Left lung (tissue), 10 donors: ENCODE results near the gene PLA2G2F. TPM values are rescaled to one million over a fixed set of nuclear protein-coding genes. Genes with fewer than 3 reads are reported as not detected.

Experiments used
- ATAC-seq: fragments of 200-7000 bp; cut with Tn5 transposase; one replicate; pipeline ENCODE4 v1.9.1; 2020; ENCODE audit warnings: moderate library complexity
- DNase-seq, 4 donors: peaks; one replicate each; pipeline ENCODE4 v3.0.0-alpha.2; 2013 to 2020
- H3K27ac ChIP-seq, 2 donors: fragments of 200-600 bp; sonication (generic) in 1 of 2; one replicate each; pipeline versions ENCODE4 v1.5.0 to v1.8.0; 2020 to 2021
- H3K27me3 ChIP-seq, 2 donors: fragments of 200-600 bp; sonication (generic) in 1 of 2; one replicate each; pipeline versions ENCODE4 v1.5.0 to v1.8.0; 2020 to 2021
- H3K36me3 ChIP-seq, 2 donors: fragments of 200-600 bp; sonication (generic) in 1 of 2; one replicate each; pipeline versions ENCODE4 v1.5.0 to v1.8.0; 2020 to 2021
- H3K4me1 ChIP-seq, 2 donors: fragments of 200-600 bp; one replicate each; pipeline ENCODE4 v1.8.0; 2021
- H3K4me3 ChIP-seq, 2 donors: fragments of 200-600 bp; sonication (generic) in 1 of 2; one replicate each; pipeline versions ENCODE4 v1.5.0 to v1.8.0; 2020 to 2021; ENCODE audit warnings: mild to moderate bottlenecking in 1 of 2
- H3K9me3 ChIP-seq, 2 donors: fragments of 200-600 bp; sonication (generic) in 1 of 2; one replicate each; pipeline versions ENCODE4 v1.5.0 to v1.8.0; 2020 to 2021
- CTCF ChIP-seq, 2 donors: fragments of 200-600 bp; sonication (generic) in 1 of 2; IDR thresholded peaks; one replicate each; pipeline versions ENCODE4 v1.5.0 to v1.8.0; 2021; ENCODE audit warnings: antibody characterized with exemption in 2 of 2
- intact Hi-C, 2 donors: fragments of 100-400 bp; cut with DNase I; formaldehyde crosslinking; loops; one replicate each; pipeline versions ENCODE4 v1.11.2 to v1.14.2; 2022
- polyA plus RNA-seq, 6 donors: library from polyadenylated mRNA; unstranded; fragments of 120-200 nt; gene quantifications; one replicate each; pipeline ENCODE4 v1.2.1, GENCODE V29; 2013; ENCODE audit not compliant: insufficient read length in 6 of 6
- total RNA-seq, 2 donors: library from RNA; stranded (reverse); fragmentation: NEBNext Ultra II Directional; extraction: Animal tissue kit (Norgen Biotek cat#: 25700); gene quantifications; one replicate each; pipeline ENCODE4 v1.2.1, GENCODE V29; 2021
- donor health status: DM: no; HTN: yes; CAD: no.
- donor health status: DM: no; HTN: no; CAD: no.

PLA2G2F gene
- total and polyA plus RNA-seq, 8 donors: not detected

DNA sequence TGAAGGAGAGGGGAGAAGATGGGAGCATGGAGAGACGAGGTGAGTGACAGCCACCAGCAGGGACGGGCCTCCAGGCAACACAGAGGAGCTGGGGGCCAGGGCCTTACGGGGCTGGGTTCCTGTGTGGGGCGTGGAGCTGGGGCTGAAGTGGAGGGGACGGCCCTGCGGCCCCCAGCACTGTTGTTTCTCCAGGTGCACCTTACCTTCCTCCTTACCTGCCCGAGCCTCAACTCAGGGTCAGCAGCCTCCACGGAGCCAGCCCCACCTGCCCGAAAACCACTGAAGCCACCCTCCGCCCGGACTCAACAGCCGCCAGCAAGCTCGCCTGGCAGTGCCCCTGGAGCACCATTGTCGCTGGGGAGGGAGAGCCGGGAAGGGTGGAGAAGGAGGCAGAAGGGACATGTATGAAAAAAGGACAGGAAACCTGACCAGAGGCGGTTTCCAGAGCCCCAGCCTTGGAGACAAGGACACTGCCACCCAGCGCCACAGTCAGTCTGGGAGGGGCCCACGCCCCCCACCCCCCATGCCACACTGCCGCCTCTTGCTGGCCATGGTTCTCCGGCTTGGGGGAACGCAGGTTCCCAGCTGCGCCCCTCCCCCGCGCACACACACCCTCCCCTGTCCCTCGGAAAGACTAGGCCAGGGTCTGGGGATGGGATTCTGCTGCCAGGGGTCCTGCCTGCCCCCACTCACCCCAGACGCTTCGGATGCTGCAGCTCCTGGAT, 10.6 kb downstream of the PLA2G2F start:
- no peaks in the 10 kb centered on the region for H3K36me3 ChIP-seq
- H3K27ac ChIP-seq: no peak overlapping the region
- no peak for ATAC-seq
- no peaks in the 10 kb centered on the region for H3K9me3 ChIP-seq
- DNase-seq: no peak
- H3K4me1 ChIP-seq: peaks cover 11 to 25% of the 10 kb centered on the region in 2 donors
- no peak for TF ChIP-seq CTCF (IDR thresholded peaks at IDR 0.05)
- intact Hi-C loops: loop anchor here in 1 of 2 donors (5.0 kb wide), 1 partner anchor 232 kb away; no protein-coding TSS in a partner anchor
- peaks cover 0 to 7% of the 10 kb centered on the region in 2 donors for H3K27me3 ChIP-seq
- H3K4me3 ChIP-seq: no peak overlapping the region

DNA sequence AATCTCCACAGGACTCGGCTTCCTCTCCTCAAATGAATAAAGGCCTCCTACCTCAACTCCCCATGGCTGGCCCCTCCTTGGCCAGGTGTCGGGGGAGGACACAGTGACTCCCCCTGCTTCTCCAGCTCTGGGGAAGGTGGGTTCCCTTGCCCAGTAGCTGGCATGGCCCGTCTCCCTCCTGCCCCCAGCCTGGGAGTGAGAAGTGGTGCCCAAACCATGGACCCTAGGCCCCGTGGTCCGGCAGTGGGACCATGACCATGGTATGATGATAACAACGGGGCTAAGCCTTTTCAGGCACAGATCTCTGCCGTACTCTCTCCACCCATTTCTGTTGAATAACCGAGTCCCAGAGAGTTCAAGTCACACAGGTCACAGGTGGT, 11.2 kb downstream of the PLA2G2F start:
- Histone ChIP-seq H3K4me1 (peaks cover 11 to 25% of the 10 kb centered on the region in 2 donors), H3K4me3 (no peak overlapping the region), H3K27me3 (peaks cover 0 to 7% of the 10 kb centered on the region in 2 donors), H3K9me3 (no peaks in the 10 kb centered on the region), H3K36me3 (no peaks in the 10 kb centered on the region), H3K27ac (no peak overlapping the region)
- no peak for DNase-seq
- no peak for ATAC-seq
- no peak for TF ChIP-seq CTCF (IDR thresholded peaks at IDR 0.05)
- intact Hi-C loops: loop anchor here in 1 of 2 donors (5.0 kb wide), 1 partner anchor 233 kb away; no protein-coding TSS in a partner anchor

- ATAC-seq (no peak), DNase-seq (no peak)
- Histone ChIP-seq H3K4me1 (peaks cover 11 to 25% of the 10 kb centered on the region in 2 donors), H3K36me3 (no peaks in the 10 kb centered on the region), H3K27ac (no peak overlapping the region), H3K9me3 (no peaks in the 10 kb centered on the region), H3K27me3 (peaks cover 0 to 7% of the 10 kb centered on the region in 2 donors), H3K4me3 (no peak overlapping the region)
- intact Hi-C loops: loop anchor here in 1 of 2 donors (5.0 kb wide), 1 partner anchor 234 kb away; no protein-coding TSS in a partner anchor
- no peak for TF ChIP-seq CTCF (IDR thresholded peaks at IDR 0.05)
These were observed 11.8 kb downstream of the PLA2G2F start for GRCh38 chr1:20150969-20151368.

DNA sequence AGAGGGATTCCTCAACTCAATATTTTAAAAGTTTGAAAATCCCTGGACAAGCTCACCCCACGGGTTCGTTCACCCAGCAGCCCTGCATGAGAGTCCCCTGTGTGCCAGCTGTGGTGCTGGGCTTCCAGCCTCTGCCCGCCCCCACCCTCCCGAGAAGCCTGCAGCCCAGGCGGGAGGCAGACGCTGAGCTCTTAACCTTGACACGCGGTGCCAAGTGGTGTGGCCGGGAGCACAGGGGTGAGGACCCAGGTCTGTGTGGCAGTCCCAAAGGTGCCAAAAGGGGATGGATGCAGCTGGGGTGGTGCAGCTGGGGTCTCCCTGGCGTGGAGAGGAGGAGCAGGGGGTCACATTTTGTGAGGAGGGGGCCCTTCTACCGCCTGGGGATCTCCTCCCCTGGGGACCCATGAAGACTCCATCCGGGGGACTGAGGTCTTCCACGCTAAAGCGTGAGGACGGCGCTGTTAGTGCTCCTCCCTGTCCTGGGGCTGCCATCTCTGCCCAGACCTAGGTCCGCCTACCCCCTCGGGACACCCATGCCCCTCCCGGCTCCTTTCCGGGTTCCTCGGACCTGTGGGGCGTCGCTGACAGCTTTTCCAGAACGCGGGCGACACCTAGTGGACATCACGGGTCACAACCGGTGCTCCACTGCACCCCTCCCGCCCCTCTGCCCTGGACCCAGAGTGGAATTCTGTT, 12.9 kb downstream of the PLA2G2F start:
- no peaks in the 10 kb centered on the region for H3K36me3 ChIP-seq
- intact Hi-C loops: loop anchor here in 1 of 2 donors (5.0 kb wide), 1 partner anchor 235 kb away; no protein-coding TSS in a partner anchor
- H3K4me3 ChIP-seq: peak overlapping the region; percentile 8 to 21
- peak overlapping the region in 1 of 2 donors; percentile 58 for H3K27ac ChIP-seq
- peak; percentile 77 to 91 (median 87) for DNase-seq
- H3K9me3 ChIP-seq: no peaks in the 10 kb centered on the region
- H3K4me1 ChIP-seq: peaks cover 11 to 25% of the 10 kb centered on the region in 2 donors
- TF ChIP-seq CTCF (IDR thresholded peaks at IDR 0.05): peak; percentile 93 to 94
- peaks cover 0 to 7% of the 10 kb centered on the region in 2 donors for H3K27me3 ChIP-seq
- ATAC-seq: peak; percentile 93

DNA sequence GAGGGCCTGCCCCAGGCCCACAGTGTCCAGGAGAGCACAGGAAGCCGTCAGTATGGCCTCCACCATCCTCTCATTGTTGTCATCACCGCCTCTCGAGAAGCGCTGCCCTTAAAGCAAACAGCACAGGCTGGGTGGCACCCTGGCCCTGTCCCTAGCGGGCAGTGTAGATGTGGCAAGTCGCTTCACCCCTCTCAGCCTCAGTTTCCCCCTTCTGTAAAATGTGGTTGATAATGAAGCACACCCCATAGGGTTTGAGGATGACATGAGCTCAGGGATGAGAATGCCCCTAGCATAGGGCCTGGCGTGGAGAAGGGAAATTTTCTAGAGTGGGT, 13.4 kb downstream of the PLA2G2F start:
- Histone ChIP-seq H3K9me3 (peaks cover 0 to 1% of the 10 kb centered on the region in 2 donors), H3K4me1 (peaks cover 11 to 25% of the 10 kb centered on the region in 2 donors), H3K4me3 (no peak overlapping the region), H3K36me3 (no peaks in the 10 kb centered on the region), H3K27me3 (peaks cover 0 to 7% of the 10 kb centered on the region in 2 donors), H3K27ac (peak overlapping the region; percentile 58 to 65)
- intact Hi-C loops: loop anchor here in 1 of 2 donors (5.0 kb wide), 1 partner anchor 235 kb away; no protein-coding TSS in a partner anchor
- no peak for ATAC-seq
- TF ChIP-seq CTCF (IDR thresholded peaks at IDR 0.05): peak in 1 of 2 donors; percentile 40
- DNase-seq: no peak
